Mesendoderm (in vitro differentiated cells): ENCODE results near the gene FAM89A.

Experiments
- DNase-seq: peaks from one replicate; pipeline ENCODE4 v3.0.0; 2013
- H2AK5ac ChIP-seq: 2 replicates; pipeline ENCODE4 v1.6.1; 2013; ENCODE audit warnings: low read length, inconsistent platforms
- H2BK120ac ChIP-seq: 2 replicates; pipeline ENCODE4 v1.6.1; 2013; ENCODE audit warnings: low read depth, mild to moderate bottlenecking, low read length, moderate library complexity, mixed read lengths
- H2BK15ac ChIP-seq: replicated peaks from 2 replicates; pipeline ENCODE4 v1.6.1; 2013; ENCODE audit warnings: low read depth, mild to moderate bottlenecking, moderate library complexity
- H2BK5ac ChIP-seq: 2 replicates; pipeline ENCODE4 v1.6.1; 2013; ENCODE audit warnings: low read length, inconsistent platforms
- H3K18ac ChIP-seq: 2 replicates; pipeline ENCODE4 v1.6.1; 2013; ENCODE audit warnings: mild to moderate bottlenecking, low read length, mixed read lengths
- H3K23ac ChIP-seq: one replicate; pipeline ENCODE4 v1.6.1; 2013; ENCODE audit warnings: low read length
- H3K27ac ChIP-seq: 2 replicates; pipeline ENCODE4 v1.5.1; 2013; ENCODE audit warnings: low read depth, mild to moderate bottlenecking, inconsistent platforms, low read length, moderate library complexity
- H3K27me3 ChIP-seq: 2 replicates; pipeline ENCODE4 v1.6.1; 2013; ENCODE audit warnings: low read length, control low read depth, mild to moderate bottlenecking, inconsistent platforms; ENCODE audit not compliant: insufficient read depth, poor library complexity
- H3K36me3 ChIP-seq: 2 replicates; pipeline ENCODE4 v1.6.1; 2013; ENCODE audit warnings: low read length, inconsistent platforms; ENCODE audit not compliant: control insufficient read depth, insufficient read depth
- H3K4ac ChIP-seq: one replicate; pipeline ENCODE4 v1.6.1; 2013; ENCODE audit warnings: low read depth, mild to moderate bottlenecking, low read length, moderate library complexity
- H3K4me1 ChIP-seq: 2 replicates; pipeline ENCODE4 v1.6.1; 2013; ENCODE audit warnings: low read depth, low read length, inconsistent platforms; ENCODE audit not compliant: control insufficient read depth
- H3K4me2 ChIP-seq: 2 replicates; pipeline ENCODE4 v1.6.1; 2013; ENCODE audit warnings: low read length
- H3K4me3 ChIP-seq: 2 replicates; pipeline ENCODE4 v1.5.1; 2013; ENCODE audit warnings: mild to moderate bottlenecking, low read length
- H3K56ac ChIP-seq: one replicate; pipeline ENCODE4 v1.6.1; 2013; ENCODE audit warnings: low read length
- H3K79me1 ChIP-seq: 2 replicates; pipeline ENCODE4 v1.6.1; 2013; ENCODE audit warnings: low read length, inconsistent platforms
- H3K79me2 ChIP-seq: 2 replicates; pipeline ENCODE4 v1.6.1; 2013; ENCODE audit warnings: mild to moderate bottlenecking, low read length; ENCODE audit not compliant: control insufficient read depth, insufficient read depth
- H3K9ac ChIP-seq: 2 replicates; pipeline ENCODE4 v1.6.1; 2013; ENCODE audit warnings: low read length, inconsistent platforms
- H4K5ac ChIP-seq: one replicate; pipeline ENCODE4 v1.6.1; 2013; ENCODE audit warnings: low read length
- H4K8ac ChIP-seq: one replicate; pipeline ENCODE4 v1.6.1; 2013; ENCODE audit warnings: low read depth, mild to moderate bottlenecking, control low read depth, low read length, moderate library complexity
- WGBS: extraction: QIAGEN DNeasy Blood & Tissue Kit; methylation state at CpG from one replicate; pipeline ENCODE4 v1.1.7; 2013; ENCODE audit warnings: low lambda C conversion rate, missing lambda C conversion rate; ENCODE audit not compliant: insufficient coverage; ENCODE audit errors: extremely low coverage; 5-methylcytosine and 5-hydroxymethylcytosine counted together

The FAM89A gene

GRCh38 chr1:231020139-231020601 is 19.9 kb downstream of the FAM89A start:
- Histone ChIP-seq H3K27ac (no peak overlapping the region), H3K4me3 (no peak overlapping the region), H3K79me2 (no peaks in the 10 kb centered on the region), H3K36me3 (no peaks in the 10 kb centered on the region), H2BK5ac (no peak overlapping the region), H2BK120ac (no peak overlapping the region), H2AK5ac (no peak overlapping the region), H3K79me1 (no peaks in the 10 kb centered on the region), H4K5ac (no peak overlapping the region), H3K9ac (no peak overlapping the region), H3K56ac (peak overlapping the region; percentile 63), H2BK15ac (no peak overlapping the region), H3K23ac (no peak overlapping the region), H3K27me3 (no peaks in the 10 kb centered on the region), H4K8ac (no peak overlapping the region), H3K4ac (no peak overlapping the region), H3K18ac (no peak overlapping the region), H3K4me1 (peaks cover 11% of the 10 kb centered on the region), H3K4me2 (no peak overlapping the region)
- WGBS, result no CpG with 5 or more reads among the region's 14 CpGs
- DNase-seq, result peak; percentile 38

GRCh38 chr1:231019711-231020110 is 20.3 kb downstream of the FAM89A start:
- no peak overlapping the region for H2AK5ac ChIP-seq
- H3K18ac ChIP-seq, result no peak overlapping the region
- H2BK15ac ChIP-seq, result no peak overlapping the region
- no peak for DNase-seq
- no peaks in the 10 kb centered on the region for H3K79me2 ChIP-seq
- H3K36me3 ChIP-seq, result no peaks in the 10 kb centered on the region
- H2BK120ac ChIP-seq, result no peak overlapping the region
- H3K4me1 ChIP-seq, result peaks cover 11% of the 10 kb centered on the region
- no peak overlapping the region for H3K56ac ChIP-seq
- H3K9ac ChIP-seq, result no peak overlapping the region
- H4K5ac ChIP-seq, result no peak overlapping the region
- H3K4ac ChIP-seq, result no peak overlapping the region
- peak overlapping the region; percentile 60 for H3K23ac ChIP-seq
- H3K79me1 ChIP-seq, result no peaks in the 10 kb centered on the region
- H3K4me3 ChIP-seq, result no peak overlapping the region
- WGBS, result no CpG with 5 or more reads among the region's 14 CpGs
- no peak overlapping the region for H4K8ac ChIP-seq
- H3K27me3 ChIP-seq, result no peaks in the 10 kb centered on the region
- no peak overlapping the region for H3K4me2 ChIP-seq
- no peak overlapping the region for H2BK5ac ChIP-seq
- no peak overlapping the region for H3K27ac ChIP-seq

GRCh38 chr1:231016966-231017365 is 23.1 kb downstream of the FAM89A start:
- no peak overlapping the region for H3K4me3 ChIP-seq
- no peaks in the 10 kb centered on the region for H3K36me3 ChIP-seq
- no peak overlapping the region for H3K4me2 ChIP-seq
- H2BK120ac ChIP-seq, result no peak overlapping the region
- no peak for DNase-seq
- no peaks in the 10 kb centered on the region for H3K27me3 ChIP-seq
- H3K56ac ChIP-seq, result no peak overlapping the region
- no peak overlapping the region for H3K4ac ChIP-seq
- no peak overlapping the region for H4K8ac ChIP-seq
- no peak overlapping the region for H3K23ac ChIP-seq
- no peak overlapping the region for H3K18ac ChIP-seq
- H3K79me1 ChIP-seq, result no peaks in the 10 kb centered on the region
- H3K9ac ChIP-seq, result no peak overlapping the region
- no peak overlapping the region for H3K27ac ChIP-seq
- H4K5ac ChIP-seq, result no peak overlapping the region
- no peak overlapping the region for H2BK5ac ChIP-seq
- no peak overlapping the region for H2BK15ac ChIP-seq
- H3K4me1 ChIP-seq, result peaks cover 11% of the 10 kb centered on the region
- WGBS, result no CpG with 5 or more reads among the region's 5 CpGs
- H2AK5ac ChIP-seq, result no peak overlapping the region
- H3K79me2 ChIP-seq, result no peaks in the 10 kb centered on the region

GRCh38 chr1:231016234-231016633 is 23.8 kb downstream of the FAM89A start:
- no peak overlapping the region for H2BK15ac ChIP-seq
- no peak overlapping the region for H3K9ac ChIP-seq
- peaks cover 8% of the 10 kb centered on the region for H3K4me1 ChIP-seq
- no CpG with 5 or more reads among the region's 6 CpGs for WGBS
- H4K8ac ChIP-seq, result no peak overlapping the region
- H3K27me3 ChIP-seq, result no peaks in the 10 kb centered on the region
- no peak overlapping the region for H3K23ac ChIP-seq
- no peak overlapping the region for H3K4me2 ChIP-seq
- no peak overlapping the region for H3K56ac ChIP-seq
- H3K4ac ChIP-seq, result no peak overlapping the region
- H2AK5ac ChIP-seq, result no peak overlapping the region
- DNase-seq, result no peak
- no peak overlapping the region for H3K18ac ChIP-seq
- H4K5ac ChIP-seq, result no peak overlapping the region
- no peaks in the 10 kb centered on the region for H3K36me3 ChIP-seq
- no peak overlapping the region for H3K4me3 ChIP-seq
- no peak overlapping the region for H2BK120ac ChIP-seq
- no peak overlapping the region for H2BK5ac ChIP-seq
- H3K79me2 ChIP-seq, result no peaks in the 10 kb centered on the region
- no peak overlapping the region for H3K27ac ChIP-seq
- H3K79me1 ChIP-seq, result no peaks in the 10 kb centered on the region

- Histone ChIP-seq H4K5ac (no peak overlapping the region), H3K36me3 (no peaks in the 10 kb centered on the region), H3K4me1 (no peaks in the 10 kb centered on the region), H3K79me1 (no peaks in the 10 kb centered on the region), H2AK5ac (no peak overlapping the region), H3K56ac (no peak overlapping the region), H2BK120ac (no peak overlapping the region), H3K18ac (no peak overlapping the region), H3K4ac (no peak overlapping the region), H3K9ac (no peak overlapping the region), H3K4me2 (no peak overlapping the region), H3K79me2 (no peaks in the 10 kb centered on the region), H2BK5ac (no peak overlapping the region), H4K8ac (no peak overlapping the region), H2BK15ac (no peak overlapping the region), H3K4me3 (no peak overlapping the region), H3K27ac (no peak overlapping the region), H3K23ac (no peak overlapping the region), H3K27me3 (no peaks in the 10 kb centered on the region)
- no peak for DNase-seq
- no CpG with 5 or more reads among the region's 3 CpGs for WGBS
Observed at GRCh38 chr1:231013391-231014015, 26.6 kb downstream of the FAM89A start.

- Histone ChIP-seq H2BK120ac (no peak overlapping the region), H3K36me3 (no peaks in the 10 kb centered on the region), H3K4me3 (no peak overlapping the region), H2BK5ac (no peak overlapping the region), H2AK5ac (no peak overlapping the region), H3K23ac (no peak overlapping the region), H4K8ac (no peak overlapping the region), H3K27ac (no peak overlapping the region), H3K79me1 (no peaks in the 10 kb centered on the region), H3K4me2 (no peak overlapping the region), H3K18ac (no peak overlapping the region), H3K56ac (no peak overlapping the region), H3K27me3 (no peaks in the 10 kb centered on the region), H3K4ac (no peak overlapping the region), H2BK15ac (no peak overlapping the region), H4K5ac (no peak overlapping the region), H3K79me2 (no peaks in the 10 kb centered on the region), H3K9ac (no peak overlapping the region), H3K4me1 (no peaks in the 10 kb centered on the region)
- no CpG with 5 or more reads among the region's 5 CpGs for WGBS
- no peak for DNase-seq
Observed at GRCh38 chr1:231011963-231012362, 28.1 kb downstream of the FAM89A start.
